ENCODE results near the gene MAP3K5.

Gene MAP3K5

GRCh38 chr6:136571065-136571464 lies 221.2 kb downstream of the MAP3K5 start:
- DNase-seq (ENCODE audit: low spot score): no peak

- no peak for DNase-seq (ENCODE audit: low spot score)
Measured at GRCh38 chr6:136568129-136568528, 224.1 kb downstream of the MAP3K5 start.

GRCh38 chr6:136567688-136568087 lies 224.6 kb downstream of the MAP3K5 start:
- no peak for DNase-seq (ENCODE audit: low spot score)

- DNase-seq (ENCODE audit: low spot score): no peak
Measured at GRCh38 chr6:136566851-136567250, 225.4 kb downstream of the MAP3K5 start.

- DNase-seq (ENCODE audit: low spot score): no peak
Measured at GRCh38 chr6:136566007-136566487, 226.2 kb downstream of the MAP3K5 start.

GRCh38 chr6:136564180-136564579 lies 228.1 kb downstream of the MAP3K5 start:
- DNase-seq (ENCODE audit: low spot score): no peak

- DNase-seq (ENCODE audit: low spot score): no peak
Measured at GRCh38 chr6:136563386-136564152, 228.7 kb downstream of the MAP3K5 start.

- no peak for DNase-seq (ENCODE audit: low spot score)
Measured at GRCh38 chr6:136562211-136562610, 230.1 kb downstream of the MAP3K5 start.

- DNase-seq (ENCODE audit: low spot score): no peak
Measured at GRCh38 chr6:136553166-136553787, 239.0 kb downstream of the MAP3K5 start.

- no peak for DNase-seq (ENCODE audit: low spot score)
Measured at GRCh38 chr6:136552054-136552453, 240.2 kb downstream of the MAP3K5 start.

- no peak for DNase-seq (ENCODE audit: low spot score)
Measured at GRCh38 chr6:136551103-136551502, 241.2 kb downstream of the MAP3K5 start.

GRCh38 chr6:136550330-136551071 lies 241.8 kb downstream of the MAP3K5 start, which contains the start of gene MAP7:
Gene MAP7 (minus strand): TSS chr6:136550422. CDS start chr6:136550408, 14 bp downstream.
- DNase-seq (ENCODE audit: low spot score): peak; percentile 34

- DNase-seq (ENCODE audit: low spot score): no peak
Measured at GRCh38 chr6:136550045-136550329, 242.3 kb downstream of the MAP3K5 start.

GRCh38 chr6:136549300-136550044 lies 242.8 kb downstream of the MAP3K5 start:
- no peak for DNase-seq (ENCODE audit: low spot score)

GRCh38 chr6:136548582-136549299 lies 243.5 kb downstream of the MAP3K5 start:
- DNase-seq (ENCODE audit: low spot score): no peak

- DNase-seq (ENCODE audit: low spot score): no peak
Measured at GRCh38 chr6:136547871-136548270, 244.4 kb downstream of the MAP3K5 start.

GRCh38 chr6:136547336-136547735 lies 244.9 kb downstream of the MAP3K5 start:
- DNase-seq (ENCODE audit: low spot score): no peak

- no peak for DNase-seq (ENCODE audit: low spot score)
Measured at GRCh38 chr6:136546331-136546730, 245.9 kb downstream of the MAP3K5 start.

GRCh38 chr6:136544326-136544725 lies 248.0 kb downstream of the MAP3K5 start:
- no peak for DNase-seq (ENCODE audit: low spot score)

GRCh38 chr6:136541395-136541794 lies 250.9 kb downstream of the MAP3K5 start:
- DNase-seq (ENCODE audit: low spot score): no peak

- no peak for DNase-seq (ENCODE audit: low spot score)
Measured at GRCh38 chr6:136539967-136540652, 252.2 kb downstream of the MAP3K5 start.

Measured in activated CD4-positive, alpha-beta T cell treated with anti-CD3 and anti-CD28 coated beads, Interleukin-2, Interleukin-4, amounts not matched to agents 100 ng/mL and 50 ng/mL, durations not matched to agents 16 hours and 8 hours (primary cell).